Esophagus squamous epithelium (tissue), 5 donors: ENCODE results near the gene TSPAN14. TPM values are rescaled to one million over a fixed set of nuclear protein-coding genes. Genes with fewer than 3 reads are reported as not detected.
A peak's percentile ranks its signal among the peaks of the same experiment; 100 is the strongest.

Source experiments
- DNase-seq: peaks from one replicate; lab custom pipeline; 2025; lab: John Stamatoyannopoulos, UW
- H3K27ac ChIP-seq, 4 donors: fragments of 200-600 bp; sonication (generic); one replicate each; pipeline ENCODE4 v1.5.1; 2016 to 2019; ENCODE audit warnings: mild to moderate bottlenecking in 1 of 4
- H3K27me3 ChIP-seq, 4 donors: fragments of 200-600 bp; sonication (generic); 1 replicate in 3 of 4; 2 replicates in 1 of 4; pipeline versions ENCODE4 v1.5.1 to v1.6.0; 2017 to 2021; ENCODE audit warnings: antibody characterized with exemption in 1 of 4
- H3K36me3 ChIP-seq, 3 donors: fragments of 200-600 bp; sonication (generic); one replicate each; pipeline ENCODE4 v1.5.1; 2016 to 2019
- H3K4me1 ChIP-seq, 3 donors: fragments of 200-600 bp; sonication (generic); one replicate each; pipeline ENCODE4 v1.5.1; 2017 to 2019
- H3K4me3 ChIP-seq, 4 donors: fragments of 200-600 bp; sonication (generic); 1 replicate in 3 of 4; 2 replicates in 1 of 4; pipeline ENCODE4 v1.5.1; 2016 to 2019; ENCODE audit warnings: mild to moderate bottlenecking in 2 of 4, moderate library complexity in 1 of 4
- H3K9me3 ChIP-seq, 3 donors: fragments of 200-600 bp; sonication (generic); one replicate each; pipeline ENCODE4 v1.5.1; 2016 to 2019
- POLR2A ChIP-seq, 4 donors: fragments of 450-650 bp; IDR thresholded peaks; one replicate each; pipeline ENCODE4 v1.6.1; 2017; ENCODE audit warnings: antibody characterized with exemption in 4 of 4, mild to moderate bottlenecking in 4 of 4, moderate library complexity in 3 of 4
- WGBS, 2 donors: methylation state at CpG; one replicate each; pipeline ENCODE4 v1.1.5; 2018; 5-methylcytosine and 5-hydroxymethylcytosine counted together
- intact Hi-C: fragments of 100-400 bp; cut with DNase I; formaldehyde crosslinking; loops from one replicate; pipeline ENCODE4 v1.15.0; 2022
- total RNA-seq, 4 donors: library from RNA; depleted of rRNA; stranded (reverse); fragments of >200 nt; gene quantifications; one replicate each; pipeline ENCODE4 v1.1.0, GENCODE V29; 2016
- TF ChIP-seq, protein P1 (sequence below), 6 experiments: fragments of 450-650 bp in 4 of 6; fragments of 200-600 bp in 2 of 6; sonication (generic) in 2 of 6; IDR thresholded peaks; one replicate each; pipeline ENCODE4 v1.5.1; 2016 to 2019; ENCODE audit warnings: antibody characterized with exemption in 6 of 6, mild to moderate bottlenecking in 4 of 6, moderate library complexity in 4 of 6
- donor health status: DM: yes; HTN: yes; CAD: no.

Gene TSPAN14
- total RNA-seq, 4 donors from 2014 or later: 66.4 to 118 (median 89.8) TPM

DNA sequence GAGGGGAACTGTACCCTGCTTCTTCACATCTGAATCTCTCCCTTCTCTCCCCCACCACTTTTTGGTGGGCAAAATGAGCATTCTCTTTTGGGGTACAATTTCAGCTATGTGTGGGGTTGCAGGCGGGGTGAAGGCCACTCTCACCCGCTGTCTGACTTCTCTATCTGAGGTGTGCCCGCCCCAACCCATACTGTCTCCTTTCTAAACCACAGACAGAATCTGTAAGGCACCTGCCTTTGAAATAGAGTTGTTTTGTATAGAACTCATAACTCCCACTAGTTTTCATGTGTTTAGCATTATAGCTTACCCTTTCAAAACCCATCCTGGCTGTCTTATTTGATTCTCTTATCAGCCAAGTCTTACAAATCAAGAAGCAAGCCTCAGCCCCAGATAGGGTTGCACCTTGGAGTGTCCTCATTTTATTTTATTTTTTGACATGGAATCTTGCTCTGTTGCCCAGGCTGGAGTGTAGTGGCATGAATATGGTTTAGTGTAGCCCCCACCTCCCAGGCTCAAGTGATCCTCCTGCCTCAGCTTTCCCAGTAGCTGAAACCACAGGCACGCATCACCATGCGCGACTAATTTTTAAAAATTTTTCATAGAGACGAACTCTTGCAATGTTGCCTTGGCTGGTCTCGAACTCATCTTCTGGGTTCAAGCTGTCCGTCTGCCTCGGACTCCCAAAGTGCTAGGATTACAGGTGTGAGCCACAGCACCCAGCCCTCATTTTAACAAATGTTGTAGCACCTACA is 11.9 kb downstream of the TSPAN14 start:
- TF ChIP-seq, protein P1, sequence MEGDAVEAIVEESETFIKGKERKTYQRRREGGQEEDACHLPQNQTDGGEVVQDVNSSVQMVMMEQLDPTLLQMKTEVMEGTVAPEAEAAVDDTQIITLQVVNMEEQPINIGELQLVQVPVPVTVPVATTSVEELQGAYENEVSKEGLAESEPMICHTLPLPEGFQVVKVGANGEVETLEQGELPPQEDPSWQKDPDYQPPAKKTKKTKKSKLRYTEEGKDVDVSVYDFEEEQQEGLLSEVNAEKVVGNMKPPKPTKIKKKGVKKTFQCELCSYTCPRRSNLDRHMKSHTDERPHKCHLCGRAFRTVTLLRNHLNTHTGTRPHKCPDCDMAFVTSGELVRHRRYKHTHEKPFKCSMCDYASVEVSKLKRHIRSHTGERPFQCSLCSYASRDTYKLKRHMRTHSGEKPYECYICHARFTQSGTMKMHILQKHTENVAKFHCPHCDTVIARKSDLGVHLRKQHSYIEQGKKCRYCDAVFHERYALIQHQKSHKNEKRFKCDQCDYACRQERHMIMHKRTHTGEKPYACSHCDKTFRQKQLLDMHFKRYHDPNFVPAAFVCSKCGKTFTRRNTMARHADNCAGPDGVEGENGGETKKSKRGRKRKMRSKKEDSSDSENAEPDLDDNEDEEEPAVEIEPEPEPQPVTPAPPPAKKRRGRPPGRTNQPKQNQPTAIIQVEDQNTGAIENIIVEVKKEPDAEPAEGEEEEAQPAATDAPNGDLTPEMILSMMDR (IDR thresholded peaks at IDR 0.05): no peak
- peak in 1 of 4 donors; percentile 14 for TF ChIP-seq POLR2A (IDR thresholded peaks at IDR 0.05)
- Histone ChIP-seq H3K27ac (peak overlapping the region; percentile 92 to 100 (median 98)), H3K4me1 (peaks cover 97 to 100% (median 100%) of the 10 kb centered on the region in 3 donors), H3K4me3 (peak overlapping the region in 2 of 4 donors; percentile 34 to 53), H3K9me3 (no peaks in the 10 kb centered on the region), H3K36me3 (peaks cover 3 to 28% (median 5%) of the 10 kb centered on the region in 3 donors), H3K27me3 (no peaks in the 10 kb centered on the region)
- WGBS, 2 donors: 83 to 88% methylated on average over 10 of the region's 10 CpGs
- no peak for DNase-seq
- intact Hi-C loops: no loop called here

DNA sequence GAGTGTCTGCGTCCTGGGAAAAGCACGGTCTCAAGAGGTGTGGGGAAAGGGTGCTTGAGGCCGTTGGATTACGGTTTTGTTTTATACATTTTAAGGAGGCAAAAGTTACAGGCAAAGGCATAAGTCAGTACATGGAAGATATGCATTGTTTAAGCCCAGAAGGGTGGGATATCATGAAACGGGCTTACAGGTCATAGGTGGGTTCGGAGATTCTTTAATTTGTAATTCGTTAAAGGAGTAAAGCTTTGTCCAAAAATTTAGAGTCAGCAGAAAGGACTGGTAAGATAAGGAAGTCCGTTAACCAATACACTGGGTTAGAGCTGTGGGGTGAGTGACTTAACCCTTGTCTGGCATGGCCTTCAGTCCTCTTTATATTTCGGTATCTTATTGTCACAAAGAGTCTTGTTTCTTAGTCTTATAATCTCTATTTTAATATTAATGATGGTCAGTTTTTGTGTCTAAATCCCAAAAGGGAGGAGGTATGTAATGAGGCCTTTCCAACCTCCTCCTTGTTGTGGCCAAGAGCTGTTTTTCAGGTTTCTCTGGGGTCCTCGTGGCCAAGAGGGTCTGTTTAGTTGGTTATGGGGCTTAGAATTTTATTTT is 12.7 kb downstream of the TSPAN14 start:
- Histone ChIP-seq H3K27me3 (no peaks in the 10 kb centered on the region), H3K36me3 (peaks cover 3 to 33% (median 5%) of the 10 kb centered on the region in 3 donors), H3K4me3 (no peak overlapping the region), H3K4me1 (peaks cover 97 to 100% (median 100%) of the 10 kb centered on the region in 3 donors), H3K27ac (peak overlapping the region; percentile 92 to 100 (median 98)), H3K9me3 (no peaks in the 10 kb centered on the region)
- WGBS, 2 donors: 66 to 68% methylated on average over 10 of the region's 10 CpGs
- no peak for DNase-seq
- intact Hi-C loops: no loop called here
- TF ChIP-seq, protein P1 (IDR thresholded peaks at IDR 0.05): no peak
- TF ChIP-seq POLR2A (IDR thresholded peaks at IDR 0.05): no peak

- intact Hi-C loops: no loop called here
Measured at GRCh38 chr10:80468002-80468401, 13.9 kb downstream of the TSPAN14 start.

DNA sequence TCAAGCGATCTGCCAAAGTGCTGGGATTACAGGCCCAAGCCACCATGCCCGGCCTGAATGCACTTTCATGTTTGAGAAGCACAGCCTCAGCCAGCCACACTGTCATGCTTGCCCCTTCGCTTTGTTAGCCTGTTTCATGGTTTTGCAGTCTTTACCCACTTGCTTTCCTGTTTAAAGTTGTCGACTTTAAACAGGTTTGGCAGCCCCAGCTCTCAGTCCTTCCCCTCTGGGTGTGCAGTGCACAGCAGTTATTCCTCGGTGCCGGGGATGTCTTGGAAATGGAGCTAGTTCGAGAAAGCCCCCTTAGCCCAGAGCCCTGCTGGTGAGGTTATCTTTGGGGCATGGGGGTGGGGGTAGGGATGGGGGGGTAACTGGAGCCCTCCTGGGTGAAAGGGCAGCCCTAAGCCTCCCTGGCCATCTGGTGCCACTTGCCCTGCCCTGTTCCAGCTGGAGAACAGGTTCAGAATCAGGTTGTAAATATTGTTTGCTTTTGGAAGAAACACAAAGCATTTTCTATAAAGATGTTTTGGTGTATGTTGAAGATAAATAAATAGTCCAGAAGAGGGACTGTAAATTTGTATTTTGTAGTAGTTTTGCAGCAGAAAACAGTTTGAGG is 14.8 kb downstream of the TSPAN14 start:
- H3K4me3 ChIP-seq: peak overlapping the region in 3 of 4 donors; percentile 23 to 44 (median 32)
- peaks cover 97 to 100% (median 100%) of the 10 kb centered on the region in 3 donors for H3K4me1 ChIP-seq
- H3K27ac ChIP-seq: peak overlapping the region; percentile 92 to 100 (median 98)
- WGBS, 2 donors: 15 to 49% methylated on average over 5 of the region's 7 CpGs
- intact Hi-C loops: no loop called here
- DNase-seq: no peak
- no peak for TF ChIP-seq POLR2A (IDR thresholded peaks at IDR 0.05)
- TF ChIP-seq, protein P1 (IDR thresholded peaks at IDR 0.05): no peak
- peaks cover 3 to 46% (median 5%) of the 10 kb centered on the region in 3 donors for H3K36me3 ChIP-seq
- no peaks in the 10 kb centered on the region for H3K9me3 ChIP-seq
- H3K27me3 ChIP-seq: no peaks in the 10 kb centered on the region

More at GRCh38 chr10:80468002-80468401, 13.9 kb downstream of the TSPAN14 start:
- WGBS, 2 donors: 33 to 36% methylated on average over 6 of the region's 6 CpGs
- H3K9me3 ChIP-seq: no peaks in the 10 kb centered on the region
- no peak for DNase-seq
- peak in 1 of 4 donors; percentile 58 for TF ChIP-seq POLR2A (IDR thresholded peaks at IDR 0.05)
- TF ChIP-seq, protein P1 (IDR thresholded peaks at IDR 0.05): no peak
- H3K27ac ChIP-seq: peak overlapping the region; percentile 92 to 100 (median 98)
- H3K36me3 ChIP-seq: peaks cover 3 to 37% (median 5%) of the 10 kb centered on the region in 3 donors
- H3K4me3 ChIP-seq: peak overlapping the region in 3 of 4 donors; percentile 23 to 44 (median 32)
- no peaks in the 10 kb centered on the region for H3K27me3 ChIP-seq
- peaks cover 97 to 100% (median 100%) of the 10 kb centered on the region in 3 donors for H3K4me1 ChIP-seq
